Pulmonary artery endothelial cell (primary cell): ENCODE results near the gene ASXL3. TPM values are rescaled to one million over a fixed set of nuclear protein-coding genes. Genes with fewer than 3 reads are reported as not detected.

Source experiments
- DNase-seq: peaks from one replicate; pipeline ENCODE4 v3.0.0-alpha.2; 2011; ENCODE audit warnings: low read depth, low spot score
- total RNA-seq: library from RNA; depleted of rRNA; stranded (reverse); fragments of >200 nt; gene quantifications from 2 replicates; pipeline ENCODE4 v1.2.3, GENCODE V29; 2014

ASXL3 gene
- total RNA-seq, 1 donor from 2014 or later, result 0.07 TPM

GRCh38 chr18:33712719-33713118 is 134.7 kb downstream of the ASXL3 start:
- DNase-seq, result no peak

- no peak for DNase-seq
Measured at GRCh38 chr18:33716061-33716683, 138.2 kb downstream of the ASXL3 start.

- DNase-seq, result no peak
Measured at GRCh38 chr18:33717339-33717738, 139.3 kb downstream of the ASXL3 start.

DNA sequence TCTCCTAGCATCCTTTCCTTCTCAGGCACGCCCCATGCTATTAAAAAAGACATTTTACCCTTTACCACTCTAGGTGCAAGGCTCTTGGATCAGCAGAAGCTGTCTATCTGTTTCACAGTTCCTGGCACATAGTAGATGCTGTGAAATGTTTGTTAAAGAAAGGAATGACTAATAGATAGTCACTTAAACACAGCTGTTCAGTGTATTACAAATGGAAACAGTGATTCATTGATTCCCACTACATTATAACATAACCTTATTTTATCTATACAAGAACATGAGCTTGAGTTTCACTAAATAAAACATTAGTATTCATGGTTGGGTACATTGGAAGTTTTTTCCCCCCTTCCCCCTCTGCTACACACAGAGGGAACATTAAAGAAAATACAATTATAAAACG is 142.1 kb downstream of the ASXL3 start:
- no peak for DNase-seq

- DNase-seq, result no peak
Measured at GRCh38 chr18:33729556-33729955, 151.5 kb downstream of the ASXL3 start.

- no peak for DNase-seq
Measured at GRCh38 chr18:33733376-33733775, 155.4 kb downstream of the ASXL3 start.

- no peak for DNase-seq
Measured at GRCh38 chr18:33735428-33735827, 157.4 kb downstream of the ASXL3 start.

DNA sequence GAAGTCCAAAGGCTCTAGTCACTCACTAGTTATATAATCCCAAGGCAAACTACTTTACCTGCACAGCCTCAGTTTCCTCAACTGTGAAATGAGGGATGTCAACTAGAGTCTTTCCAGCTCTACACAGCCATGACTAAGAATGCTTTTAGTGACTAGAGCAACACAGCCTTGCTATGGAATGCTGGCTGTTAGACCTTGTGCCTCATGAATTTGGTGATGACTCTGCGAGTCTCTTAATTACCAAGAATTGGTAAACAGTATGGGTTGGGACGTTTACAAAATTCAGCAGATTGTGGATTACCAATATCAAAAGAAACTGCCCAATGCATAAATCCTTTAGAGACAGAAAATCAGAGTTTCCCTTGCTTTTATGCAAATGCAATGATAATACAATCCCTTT is 163.7 kb downstream of the ASXL3 start:
- no peak for DNase-seq

GRCh38 chr18:33744032-33744697 is 166.1 kb downstream of the ASXL3 start:
- DNase-seq, result no peak

- DNase-seq, result no peak
Measured at GRCh38 chr18:33745151-33745795, 167.3 kb downstream of the ASXL3 start.

GRCh38 chr18:33745871-33746545 is 168.0 kb downstream of the ASXL3 start:
- DNase-seq, result no peak

- DNase-seq, result no peak
Measured at GRCh38 chr18:33749834-33750233, 171.8 kb downstream of the ASXL3 start.

- DNase-seq, result no peak
Measured at GRCh38 chr18:33750366-33750765, 172.3 kb downstream of the ASXL3 start.

GRCh38 chr18:33751613-33752221 is 173.7 kb downstream of the ASXL3 start:
- no peak for DNase-seq

GRCh38 chr18:33755391-33755790 is 177.4 kb downstream of the ASXL3 start:
- DNase-seq, result no peak

DNA sequence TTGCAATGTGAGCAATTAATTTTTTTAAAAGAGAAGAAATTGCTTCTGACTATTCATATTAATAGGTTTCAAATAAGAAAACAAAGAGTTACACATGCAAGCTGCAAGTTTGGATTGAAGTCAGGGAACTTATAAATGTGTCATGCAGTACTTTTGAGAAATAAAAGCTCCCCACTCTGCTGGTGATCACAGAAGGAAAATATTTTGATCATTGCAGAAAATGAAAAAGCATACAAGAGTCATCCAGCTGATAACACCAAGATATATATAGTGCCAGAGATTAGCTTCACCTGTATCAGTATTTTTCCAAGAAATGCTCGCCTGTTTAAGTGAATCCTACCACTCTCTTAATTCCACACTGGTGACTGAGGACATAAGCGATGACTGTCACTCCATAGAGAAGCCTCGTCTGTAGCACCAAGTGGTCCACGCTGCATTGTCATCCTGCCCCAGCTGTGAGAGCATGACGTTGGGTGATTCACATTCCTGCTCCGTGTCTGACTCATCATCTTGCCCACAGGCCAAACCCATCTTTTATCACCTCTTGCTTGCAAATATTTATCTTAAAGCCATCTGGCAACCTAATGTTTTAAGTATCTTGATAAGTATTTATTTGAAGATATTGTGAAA is 178.0 kb downstream of the ASXL3 start:
- DNase-seq, result no peak

GRCh38 chr18:33757037-33757436 is 179.0 kb downstream of the ASXL3 start:
- no peak for DNase-seq

GRCh38 chr18:33761363-33761762 is 183.3 kb downstream of the ASXL3 start:
- no peak for DNase-seq

DNA sequence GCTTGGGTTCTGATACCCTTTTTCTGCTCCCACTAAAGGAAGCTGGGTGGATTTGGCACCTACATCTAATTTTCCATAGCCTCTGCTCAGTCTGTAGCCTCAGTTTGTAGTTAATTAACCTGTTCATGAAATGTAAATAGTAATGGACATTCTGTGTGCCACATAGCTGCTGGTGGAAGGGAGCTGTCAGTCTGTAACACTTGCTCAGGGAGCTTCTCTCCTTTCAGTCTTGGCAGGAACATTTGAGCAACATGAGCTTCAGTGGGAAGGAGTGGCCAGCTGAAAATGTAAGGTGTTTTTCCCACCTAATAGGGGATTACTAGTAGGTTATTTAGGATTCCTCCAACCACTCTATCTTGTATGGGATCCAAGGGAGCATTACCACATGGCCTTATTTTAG is 203.4 kb downstream of the ASXL3 start:
- DNase-seq, result no peak
